HepG2 (cell line): Measurements from ENCODE around the gene PSMB9. TPM values are rescaled to one million over a fixed set of nuclear protein-coding genes. Genes with fewer than 3 reads are reported as not detected.

Experiments used
- ATAC-seq: fragments of 200-7000 bp; cut with Tn5 transposase; 3 replicates; pipeline ENCODE4 v1.9.1; 2020; ENCODE audit warnings: mild to moderate bottlenecking, moderate library complexity
- BruUV-seq: library from RNA; stranded (reverse); fragments of 400-500 nt; replicated peaks from 2 replicates; lab custom pipeline; 2021; lab: Mats Ljungman, UMichigan
- CTCF ChIA-PET: fragments of 300-600 bp; formaldehyde crosslinking; extraction: SDS; loops from one replicate; lab custom pipeline; 2021; ENCODE audit warnings: low total read pairs, inconsistent platforms, low intra/inter-chr PET ratio; lab: Yijun Ruan, JAX
- POLR2A ChIA-PET: fragments of 350-600 bp; sonication (Branson Sonifier 250); formaldehyde crosslinking; loops from one replicate; lab custom pipeline; 2020; ENCODE audit warnings: antibody characterized with exemption, inconsistent platforms; lab: Yijun Ruan, JAX
- DNase-seq: peaks from one replicate; pipeline ENCODE4 v3.0.0-alpha.2; 2015; ENCODE audit warnings: low spot score
- FAIRE-seq: peaks from 3 replicates; lab custom pipeline; 2011; peaks lifted over from hg19 to GRCh38; lab: Jason Lieb, UNC
- H2AFZ ChIP-seq: one replicate; pipeline ENCODE4 v1.6.1; 2011; ENCODE audit warnings: low read length, inconsistent platforms
- H3K27ac ChIP-seq: fragments of 300-600 bp; 3 replicates; pipeline ENCODE4 v1.8.0; 2011; ENCODE audit warnings: mixed run types, mild to moderate bottlenecking, mixed read lengths, low read length, inconsistent platforms; ENCODE audit not compliant: insufficient read depth; ENCODE audit errors: extremely low read length
- H3K27me3 ChIP-seq, 2 experiments: fragments of 200-600 bp in 1 of 2; 2 replicates in 1 of 2; 3 replicates in 1 of 2; pipeline versions ENCODE4 v1.6.0 to v1.8.0; 2011; ENCODE audit warnings: low read length in 2 of 2, mild to moderate bottlenecking in 2 of 2, moderate library complexity in 2 of 2, inconsistent platforms in 1 of 2; ENCODE audit not compliant: insufficient read depth in 2 of 2, control insufficient read depth in 1 of 2
- H3K36me3 ChIP-seq, 2 experiments: fragments of 200-600 bp in 1 of 2; replicated peaks in 1 of 2; 2 replicates in 1 of 2; 3 replicates in 1 of 2; pipeline versions ENCODE4 v1.5.1 to v1.8.0; 2011; ENCODE audit warnings: low read length in 2 of 2, inconsistent platforms in 1 of 2; ENCODE audit not compliant: insufficient read depth in 2 of 2, control insufficient read depth in 1 of 2
- H3K4me1 ChIP-seq: 2 replicates; pipeline ENCODE4 v1.5.1; 2012; ENCODE audit warnings: low read length, inconsistent platforms; ENCODE audit not compliant: insufficient read depth
- H3K4me2 ChIP-seq: 2 replicates; pipeline ENCODE4 v1.6.0; 2011; ENCODE audit warnings: low read depth, low read length, inconsistent platforms
- H3K4me3 ChIP-seq, 3 experiments: fragments of 200-600 bp in 1 of 3; sonication (generic), shearing (Covaris generic) in 1 of 3; replicated peaks in 1 of 3; 2 replicates each; pipeline ENCODE4 v1.5.1; 2011 to 2016; ENCODE audit warnings: low read length in 3 of 3, inconsistent platforms in 2 of 3, low read depth in 2 of 3, mild to moderate bottlenecking in 2 of 3, control low read depth in 1 of 3, mixed read lengths in 1 of 3; ENCODE audit not compliant: insufficient read depth in 1 of 3
- H3K79me2 ChIP-seq: one replicate; pipeline ENCODE4 v1.6.1; 2011; ENCODE audit warnings: low read length, inconsistent platforms; ENCODE audit not compliant: insufficient read depth
- H3K9ac ChIP-seq: 2 replicates; pipeline ENCODE4 v1.6.0; 2011; ENCODE audit warnings: mild to moderate bottlenecking, low read depth, low read length, inconsistent platforms; ENCODE audit not compliant: insufficient read depth
- H3K9me3 ChIP-seq: 2 replicates; pipeline ENCODE4 v1.5.1; 2012; ENCODE audit warnings: mild to moderate bottlenecking, low read length
- H4K20me1 ChIP-seq: 2 replicates; pipeline ENCODE4 v1.6.0; 2011; ENCODE audit warnings: inconsistent platforms, mild to moderate bottlenecking, low read length, moderate library complexity; ENCODE audit not compliant: insufficient read depth
- DR1 ChIP-seq: sonication (generic); formaldehyde crosslinking; IDR thresholded peaks from 2 replicates; pipeline ENCODE4 v1.8.0; 2021; ENCODE audit warnings: mild to moderate bottlenecking, missing genetic modification reagents, inconsistent platforms
- MTA1 ChIP-seq: sonication (generic); formaldehyde crosslinking; IDR thresholded peaks from 2 replicates; pipeline ENCODE4 v1.4.0; 2020; ENCODE audit warnings: missing genetic modification reagents, mild to moderate bottlenecking, borderline replicate concordance
- NFIB ChIP-seq: sonication (generic); formaldehyde crosslinking; IDR thresholded peaks from 2 replicates; pipeline ENCODE4 v1.9.0; 2021; ENCODE audit warnings: missing genetic modification reagents, mild to moderate bottlenecking, borderline replicate concordance
- POLR2AphosphoS5 ChIP-seq: IDR thresholded peaks from 2 replicates; pipeline ENCODE4 v1.6.1; 2012; ENCODE audit warnings: low read depth, low read length
- TCF12 ChIP-seq, 2 experiments: fragments of 450-650 bp in 1 of 2; sonication (generic) in 1 of 2; formaldehyde crosslinking in 1 of 2; IDR thresholded peaks; 2 replicates each; pipeline versions ENCODE4 v1.6.1 to v1.8.0; 2017 to 2022; ENCODE audit warnings: antibody characterized with exemption in 1 of 2, mild to moderate bottlenecking in 1 of 2, missing genetic modification reagents in 1 of 2, moderate library complexity in 1 of 2
- ZFP41 ChIP-seq: sonication (generic); formaldehyde crosslinking; IDR thresholded peaks from 2 replicates; pipeline ENCODE4 v1.4.0; 2020; ENCODE audit warnings: mild to moderate bottlenecking, missing genetic modification reagents, borderline replicate concordance
- ZFYVE20 ChIP-seq: sonication (generic); formaldehyde crosslinking; IDR thresholded peaks from 2 replicates; pipeline ENCODE4 v1.8.0; 2023; ENCODE audit warnings: low read depth, mild to moderate bottlenecking, moderate library complexity, missing genetic modification reagents, borderline replicate concordance
- ZNF331 ChIP-seq: sonication (generic); formaldehyde crosslinking; IDR thresholded peaks from 2 replicates; pipeline ENCODE4 v1.4.0; 2020; ENCODE audit warnings: missing genetic modification reagents
- ZNF775 ChIP-seq: sonication (generic); formaldehyde crosslinking; IDR thresholded peaks from 2 replicates; pipeline ENCODE4 v1.4.0; 2020; ENCODE audit warnings: missing genetic modification reagents, mild to moderate bottlenecking, moderate library complexity, borderline replicate concordance
- WGBS: methylation state at CpG from one replicate; pipeline ENCODE4 v1.1.6; 2017; ENCODE audit warnings: low lambda C conversion rate; 5-methylcytosine and 5-hydroxymethylcytosine counted together
- in situ Hi-C: cut with HindIII; loops from 2 replicates; pipeline ENCODE4 v1.10.0; 2017; ENCODE audit warnings: low pct_unique_long_range_greater_than_20kb; ENCODE audit not compliant: extremely low pct_ligation_motif_present
- intact Hi-C: fragments of 100-400 bp; cut with micrococcal nuclease; formaldehyde crosslinking; loops from one replicate; pipeline ENCODE4 v1.10.0; 2022; ENCODE audit not compliant: unreplicated experiment
- polyA plus RNA-seq, 8 experiments: library from polyadenylated mRNA; depleted of rRNA in 3 of 8; stranded (reverse) in 7 of 8; unstranded in 1 of 8; fragments of >200 nt; fragmentation: Illumina TruSeq in 4 of 8; extraction: Trizol in 4 of 8; gene quantifications; 2 replicates each; pipeline versions ENCODE4 v1.2.1 to v1.2.3, GENCODE V29; 2011 to 2016; ENCODE audit warnings: low read depth in 4 of 8, missing spikeins in 1 of 8, mixed read lengths in 1 of 8; ENCODE audit not compliant: insufficient read depth in 1 of 8
- total RNA-seq, 5 experiments: library from RNA; depleted of rRNA; stranded (reverse); fragments of >200 nt; fragmentation: Illumina TruSeq; extraction: Trizol; gene quantifications; 2 replicates each; pipeline ENCODE4 v1.2.3, GENCODE V29; 2016; ENCODE audit warnings: low read depth in 1 of 5
- TF ChIP-seq, protein P1 (sequence below): sonication (generic); formaldehyde crosslinking; IDR thresholded peaks from one replicate; pipeline ENCODE4 v1.5.1; 2020; ENCODE audit warnings: mild to moderate bottlenecking, missing genetic modification reagents; ENCODE audit errors: not compliant biosample characterization
- TF ChIP-seq, protein P2 (sequence below): sonication (generic); formaldehyde crosslinking; IDR thresholded peaks from 2 replicates; pipeline ENCODE4 v1.5.1; 2020; ENCODE audit warnings: missing genetic modification reagents, mild to moderate bottlenecking, borderline replicate concordance

PSMB9 gene
- total and polyA plus RNA-seq, 2 of the 13 experiments (the other 11 are each of a cell fraction or from before 2014, with no cell fraction given) = 15.6 to 16.0 TPM

DNA sequence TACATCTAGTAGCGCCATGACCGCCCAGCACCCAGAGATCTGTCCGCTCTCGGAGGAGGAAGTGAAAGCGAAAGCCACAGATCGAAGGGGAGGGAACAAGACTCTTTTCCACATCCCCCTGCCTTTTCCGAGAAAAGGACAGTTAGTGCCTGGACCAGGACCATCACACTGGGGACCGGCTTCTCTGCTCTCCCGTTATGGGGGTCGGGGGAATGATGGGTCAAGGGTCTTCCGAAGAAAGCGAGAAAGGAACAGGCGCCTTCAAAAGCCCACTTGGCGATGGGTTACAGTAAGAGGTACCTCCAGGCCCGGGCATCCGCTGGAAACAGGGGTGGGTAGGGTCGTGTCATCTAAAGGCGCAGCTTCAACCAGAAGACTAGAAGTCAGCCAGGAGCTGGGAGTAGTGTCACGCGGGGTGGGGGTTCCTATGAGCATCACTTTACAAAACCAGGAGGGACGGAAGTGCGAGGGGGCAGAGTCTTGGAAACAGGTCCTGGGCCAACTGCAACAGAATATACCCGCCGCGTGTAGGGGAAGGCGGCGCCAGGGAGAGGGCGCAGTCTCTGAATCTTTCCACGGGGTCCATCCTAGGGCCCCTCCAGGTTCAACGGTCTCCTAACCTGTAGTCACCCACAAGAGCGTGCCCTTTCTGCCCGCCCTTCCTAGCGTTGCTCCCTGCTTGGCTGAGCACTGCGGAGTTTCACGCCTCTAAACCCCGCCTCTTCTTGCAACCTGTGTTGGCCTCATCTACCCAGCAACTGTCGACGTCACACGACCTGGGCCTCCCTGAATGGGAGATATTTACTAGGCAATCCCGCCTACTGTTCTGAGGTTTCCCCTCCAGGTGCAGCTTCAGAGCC, 9.8 kb upstream of the PSMB9 start, which contains the start of gene PSMB8:
Gene PSMB8, minus strand, starts transcription at position 69 of the 860 bp plus-strand sequence. Its CDS starts 51 bp downstream, at position 18.
- peak within 1 kb of the TSS; percentile 64 for H2AFZ ChIP-seq
- intact Hi-C loops = loop anchor here (1.0 kb wide), 1 partner anchor 9 kb away; the partner anchor contains the start of gene TAP1
- peaks cover 16% of the 10 kb centered on the region for H3K4me1 ChIP-seq
- in situ Hi-C loops = no loop called here
- POLR2A ChIA-PET = interaction anchor here (0.9 to 3.0 kb wide), 7 partner anchors 10 to 428 kb away, joined by 3 to 41 read pairs (median 6); partner anchors contain the start of genes PSMB9, RPS18, TAP1 and VPS52
- H3K4me3 ChIP-seq = peak within 1 kb of the TSS; percentile 73 to 85 (median 75)
- ATAC-seq (peak; percentile 97), FAIRE-seq (peak; percentile 98), DNase-seq (peak; percentile 96)
- BruUV-seq = no TSS peak
- CTCF ChIA-PET = interaction anchor here (0.8 kb wide), 1 partner anchor 17 kb away, joined by 3 read pairs; no protein-coding TSS in a partner anchor
- H3K27ac ChIP-seq = peak within 1 kb of the TSS; percentile 20
- no peaks in the 10 kb centered on the region for H4K20me1 ChIP-seq
- H3K9ac ChIP-seq = peak within 1 kb of the TSS; percentile 67
- WGBS = 1% methylated on average over 39 of the region's 40 CpGs
- H3K27me3 ChIP-seq = no peaks in the 10 kb centered on the region; a peak in 1 of 5 replicates
- H3K36me3 ChIP-seq = peaks cover 0 to 1% of the 10 kb centered on the region in 2 experiments; a peak in 2 of 5 replicates
- H3K79me2 ChIP-seq = no peaks in the 10 kb centered on the region
- peak within 1 kb of the TSS; percentile 80 for H3K4me2 ChIP-seq
- no peaks in the 10 kb centered on the region for H3K9me3 ChIP-seq
- TF ChIP-seq, protein P1, sequence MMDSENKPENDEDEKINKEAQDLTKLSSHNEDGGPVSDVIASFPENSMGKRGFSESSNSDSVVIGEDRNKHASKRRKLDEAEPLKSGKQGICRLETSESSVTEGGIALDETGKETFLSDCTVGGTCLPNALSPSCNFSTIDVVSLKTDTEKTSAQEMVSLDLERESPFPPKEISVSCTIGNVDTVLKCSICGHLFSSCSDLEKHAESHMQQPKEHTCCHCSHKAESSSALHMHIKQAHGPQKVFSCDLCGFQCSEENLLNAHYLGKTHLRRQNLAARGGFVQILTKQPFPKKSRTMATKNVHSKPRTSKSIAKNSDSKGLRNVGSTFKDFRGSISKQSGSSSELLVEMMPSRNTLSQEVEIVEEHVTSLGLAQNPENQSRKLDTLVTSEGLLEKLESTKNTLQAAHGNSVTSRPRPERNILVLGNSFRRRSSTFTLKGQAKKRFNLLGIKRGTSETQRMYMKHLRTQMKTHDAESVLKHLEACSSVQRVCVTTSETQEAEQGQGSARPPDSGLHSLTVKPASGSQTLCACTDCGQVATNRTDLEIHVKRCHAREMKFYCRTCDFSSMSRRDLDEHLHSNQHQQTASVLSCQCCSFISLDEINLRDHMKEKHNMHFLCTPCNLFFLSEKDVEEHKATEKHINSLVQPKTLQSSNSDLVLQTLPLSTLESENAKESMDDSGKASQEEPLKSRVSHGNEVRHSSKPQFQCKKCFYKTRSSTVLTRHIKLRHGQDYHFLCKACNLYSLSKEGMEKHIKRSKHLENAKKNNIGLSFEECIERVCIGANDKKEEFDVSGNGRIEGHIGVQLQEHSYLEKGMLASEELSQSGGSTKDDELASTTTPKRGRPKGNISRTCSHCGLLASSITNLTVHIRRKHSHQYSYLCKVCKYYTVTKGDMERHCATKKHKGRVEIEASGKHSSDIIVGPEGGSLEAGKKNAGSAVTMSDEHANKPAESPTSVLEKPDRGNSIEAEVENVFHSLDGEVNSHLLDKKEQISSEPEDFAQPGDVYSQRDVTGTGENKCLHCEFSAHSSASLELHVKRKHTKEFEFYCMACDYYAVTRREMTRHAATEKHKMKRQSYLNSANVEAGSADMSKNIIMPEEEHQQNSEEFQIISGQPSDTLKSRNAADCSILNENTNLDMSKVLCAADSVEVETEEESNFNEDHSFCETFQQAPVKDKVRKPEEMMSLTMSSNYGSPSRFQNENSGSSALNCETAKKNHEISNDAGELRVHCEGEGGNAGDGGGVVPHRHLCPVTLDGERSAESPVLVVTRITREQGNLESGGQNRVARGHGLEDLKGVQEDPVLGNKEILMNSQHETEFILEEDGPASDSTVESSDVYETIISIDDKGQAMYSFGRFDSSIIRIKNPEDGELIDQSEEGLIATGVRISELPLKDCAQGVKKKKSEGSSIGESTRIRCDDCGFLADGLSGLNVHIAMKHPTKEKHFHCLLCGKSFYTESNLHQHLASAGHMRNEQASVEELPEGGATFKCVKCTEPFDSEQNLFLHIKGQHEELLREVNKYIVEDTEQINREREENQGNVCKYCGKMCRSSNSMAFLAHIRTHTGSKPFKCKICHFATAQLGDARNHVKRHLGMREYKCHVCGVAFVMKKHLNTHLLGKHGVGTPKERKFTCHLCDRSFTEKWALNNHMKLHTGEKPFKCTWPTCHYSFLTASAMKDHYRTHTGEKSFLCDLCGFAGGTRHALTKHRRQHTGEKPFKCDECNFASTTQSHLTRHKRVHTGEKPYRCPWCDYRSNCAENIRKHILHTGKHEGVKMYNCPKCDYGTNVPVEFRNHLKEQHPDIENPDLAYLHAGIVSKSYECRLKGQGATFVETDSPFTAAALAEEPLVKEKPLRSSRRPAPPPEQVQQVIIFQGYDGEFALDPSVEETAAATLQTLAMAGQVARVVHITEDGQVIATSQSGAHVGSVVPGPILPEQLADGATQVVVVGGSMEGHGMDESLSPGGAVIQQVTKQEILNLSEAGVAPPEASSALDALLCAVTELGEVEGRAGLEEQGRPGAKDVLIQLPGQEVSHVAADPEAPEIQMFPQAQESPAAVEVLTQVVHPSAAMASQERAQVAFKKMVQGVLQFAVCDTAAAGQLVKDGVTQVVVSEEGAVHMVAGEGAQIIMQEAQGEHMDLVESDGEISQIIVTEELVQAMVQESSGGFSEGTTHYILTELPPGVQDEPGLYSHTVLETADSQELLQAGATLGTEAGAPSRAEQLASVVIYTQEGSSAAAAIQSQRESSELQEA = peak; percentile 65
- no peak for TF ChIP-seq NFIB (CRISPR knock-in tag)
- TF ChIP-seq, protein P2, sequence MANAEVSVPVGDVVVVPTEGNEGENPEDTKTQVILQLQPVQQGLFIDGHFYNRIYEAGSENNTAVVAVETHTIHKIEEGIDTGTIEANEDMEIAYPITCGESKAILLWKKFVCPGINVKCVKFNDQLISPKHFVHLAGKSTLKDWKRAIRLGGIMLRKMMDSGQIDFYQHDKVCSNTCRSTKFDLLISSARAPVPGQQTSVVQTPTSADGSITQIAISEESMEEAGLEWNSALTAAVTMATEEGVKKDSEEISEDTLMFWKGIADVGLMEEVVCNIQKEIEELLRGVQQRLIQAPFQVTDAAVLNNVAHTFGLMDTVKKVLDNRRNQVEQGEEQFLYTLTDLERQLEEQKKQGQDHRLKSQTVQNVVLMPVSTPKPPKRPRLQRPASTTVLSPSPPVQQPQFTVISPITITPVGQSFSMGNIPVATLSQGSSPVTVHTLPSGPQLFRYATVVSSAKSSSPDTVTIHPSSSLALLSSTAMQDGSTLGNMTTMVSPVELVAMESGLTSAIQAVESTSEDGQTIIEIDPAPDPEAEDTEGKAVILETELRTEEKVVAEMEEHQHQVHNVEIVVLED (CRISPR knock-in tag) = peak; percentile 10; the same call in 1 of the 2 replicates
- TF ChIP-seq ZNF775 (CRISPR knock-in tag) = no peak
- TF ChIP-seq DR1 (CRISPR knock-in tag) = peak; percentile 19; the same call in 1 of the 2 replicates
- no peak for TF ChIP-seq ZFP41 (CRISPR knock-in tag)
- TF ChIP-seq POLR2AphosphoS5 = peak; percentile 73
- TF ChIP-seq TCF12 (IDR thresholded peaks at IDR 0.05) = no peak
- peak; percentile 61; the same call in 1 of the 2 replicates for TF ChIP-seq TCF12 (CRISPR knock-in tag; IDR thresholded peaks at IDR 0.05)
- no peak for TF ChIP-seq ZFYVE20 (CRISPR knock-in tag)
- TF ChIP-seq MTA1 = 0 out of 2 replicates have a peak, but pooled peaks have one; percentile 1
- 0 out of 2 replicates have a peak, but pooled peaks have one; percentile 8 for TF ChIP-seq ZNF331 (CRISPR knock-in tag)
